H1 (cell line): ENCODE measurements around the gene FLCN. TPM values are rescaled to one million over a fixed set of nuclear protein-coding genes. Genes with fewer than 3 reads are reported as not detected.

ENCODE experiments used
- POLR2AphosphoS5 ChIP-seq: IDR thresholded peaks from 2 replicates; pipeline ENCODE4 v1.6.1; 2011; ENCODE audit warnings: low read depth, low read length
- polyA plus RNA-seq, 7 experiments: library from polyadenylated mRNA; depleted of rRNA in 3 of 7; stranded (reverse) in 5 of 7; unstranded in 2 of 7; fragments of >200 nt in 5 of 7; fragments of 200-250 nt in 2 of 7; gene quantifications; 1 replicate in 5 of 7; 2 replicates in 1 of 7; 4 replicates in 1 of 7; pipeline versions ENCODE4 v1.2.1 to v1.2.3, GENCODE V29; 2011 to 2013; ENCODE audit warnings: missing spikeins in 2 of 7, mixed read lengths in 2 of 7
- total RNA-seq: library from RNA; stranded (reverse); fragmentation: NEBNext Ultra II Directional; extraction: Animal tissue kit (Norgen Biotek cat#: 25700); gene quantifications from 2 replicates; pipeline ENCODE4 v1.2.1, GENCODE V29; 2021

Gene FLCN
- total and polyA plus RNA-seq, 2 of the 8 experiments (the other 6 are each of a cell fraction or from before 2014, with no cell fraction given): 15.6 to 34.6 TPM

DNA sequence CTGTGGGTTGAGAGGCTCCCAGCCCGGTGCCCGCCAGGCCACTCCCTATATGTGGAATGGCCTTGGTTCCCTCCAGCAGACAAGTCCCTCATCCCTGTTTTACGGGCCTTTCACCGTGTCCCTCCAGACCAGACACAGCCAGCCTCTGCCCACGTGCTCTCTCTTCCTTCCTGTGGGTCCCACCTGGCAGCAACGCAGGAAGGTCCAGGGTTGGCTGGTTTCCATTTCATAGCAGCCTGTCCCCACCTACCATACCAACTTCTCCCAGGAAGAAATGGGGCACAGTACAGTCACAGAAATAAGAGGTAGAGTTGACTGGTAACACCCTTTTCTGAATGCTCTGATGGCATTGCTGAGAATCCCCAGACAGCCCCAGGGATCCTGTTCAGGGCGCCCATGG lies 65.8 kb downstream of the FLCN start (continued):
- no peak for TF ChIP-seq POLR2AphosphoS5
- TF ChIP-seq, all 59 proteins: peak for 0
